ENCODE measurements around the gene MSX2.

MSX2 gene

DNA sequence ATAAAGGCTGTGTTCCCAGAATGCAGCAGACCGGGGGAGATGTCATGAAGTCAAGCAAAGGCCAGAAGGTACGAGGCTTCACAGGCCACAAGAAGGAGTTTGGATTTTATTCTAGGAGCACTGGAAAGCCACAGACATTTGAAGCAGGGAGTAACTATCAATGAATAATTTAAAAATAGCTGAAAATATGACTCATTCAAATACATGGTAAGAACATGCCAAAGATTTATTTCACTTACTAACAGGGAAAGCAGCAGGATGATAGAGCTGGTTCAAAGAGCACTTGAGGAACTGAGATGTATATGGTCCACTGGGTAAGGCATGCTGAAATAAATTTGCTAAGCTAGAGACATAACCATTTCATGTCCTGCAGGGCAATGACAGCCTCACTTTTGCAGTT, 53.2 kb downstream of the MSX2 start:
- DNase-seq, result no peak

Data from COR-L47 (cell line).